HG03139 (cell line): ENCODE results near the gene PHF11.
A peak's percentile ranks its signal among the peaks of the same experiment; 100 is the strongest.
"Not testable (repeated sequence)": the region's sequence is repeated elsewhere in the genome, so short reads cannot be mapped to it uniquely, and the experiment has no call there.

Source experiments
- ATAC-seq: cut with Tn5 transposase; IDR thresholded peaks from one replicate; pipeline ENCODE4 v1.9.1; 2021; ENCODE audit not compliant: unreplicated experiment

Gene PHF11

GRCh38 chr13:49545661-49546060, 49.9 kb downstream of the PHF11 start:
- no peak for ATAC-seq

DNA sequence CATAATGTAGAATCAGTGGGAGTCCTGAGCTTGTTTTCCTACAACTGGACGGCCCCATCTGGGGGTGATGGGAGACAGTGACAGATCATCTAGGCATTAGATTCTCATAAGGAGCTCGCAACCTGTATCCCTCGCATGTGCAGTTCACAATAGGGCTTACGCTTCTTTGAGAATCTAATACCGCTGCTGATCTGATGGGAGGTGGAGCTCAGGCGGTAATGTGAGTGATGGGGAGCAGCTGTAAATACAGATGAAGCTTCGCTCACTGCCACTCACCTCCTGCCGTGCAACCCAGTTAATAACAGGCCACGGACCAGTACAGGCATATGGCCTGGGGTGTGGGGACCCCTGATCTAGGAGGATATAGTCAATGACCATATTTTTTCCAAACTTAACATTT, 50.8 kb downstream of the PHF11 start:
- ATAC-seq, result no peak

DNA sequence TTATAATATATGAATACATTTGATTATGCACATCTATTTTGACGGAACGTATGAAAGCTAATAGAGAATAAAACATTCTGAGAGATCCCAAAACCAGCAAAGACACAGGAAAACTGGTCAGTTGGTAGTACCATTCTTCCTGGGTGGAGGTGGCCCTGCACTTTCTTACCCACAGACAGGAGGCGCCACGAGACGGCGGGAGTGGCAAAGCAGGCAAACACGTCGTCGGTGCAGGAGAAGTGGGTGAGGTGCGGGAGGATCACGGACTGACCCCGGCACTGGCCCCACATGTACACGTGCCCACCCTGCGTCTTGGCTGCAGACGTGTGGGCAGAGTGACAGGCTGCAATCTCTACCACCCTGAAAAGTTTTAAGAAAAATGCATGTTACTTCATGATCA, 53.5 kb downstream of the PHF11 start:
- no peak for ATAC-seq

GRCh38 chr13:49550942-49551644, 55.3 kb downstream of the PHF11 start:
- no peak for ATAC-seq

- no peak for ATAC-seq
These were observed 58.1 kb downstream of the PHF11 start for GRCh38 chr13:49553888-49554287.

DNA sequence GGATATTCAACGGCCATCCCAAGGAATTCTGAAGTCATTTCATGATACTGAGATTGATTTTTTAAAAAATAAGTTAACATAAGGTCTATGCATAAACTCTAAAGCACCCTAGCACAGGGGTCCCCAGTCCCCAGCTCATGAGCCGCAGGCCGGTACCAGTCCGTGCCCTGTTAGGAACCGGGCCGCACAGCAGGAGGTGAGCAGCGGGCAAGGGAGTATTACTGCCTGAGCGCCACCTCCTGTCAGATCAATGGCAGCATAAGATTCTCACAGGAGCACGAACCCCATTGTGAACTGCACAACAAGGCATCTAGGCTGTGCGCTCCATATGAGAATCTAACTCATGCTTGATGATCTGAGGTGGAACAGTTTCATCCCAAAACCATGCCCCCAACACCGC, 58.6 kb downstream of the PHF11 start:
- no peak for ATAC-seq

DNA sequence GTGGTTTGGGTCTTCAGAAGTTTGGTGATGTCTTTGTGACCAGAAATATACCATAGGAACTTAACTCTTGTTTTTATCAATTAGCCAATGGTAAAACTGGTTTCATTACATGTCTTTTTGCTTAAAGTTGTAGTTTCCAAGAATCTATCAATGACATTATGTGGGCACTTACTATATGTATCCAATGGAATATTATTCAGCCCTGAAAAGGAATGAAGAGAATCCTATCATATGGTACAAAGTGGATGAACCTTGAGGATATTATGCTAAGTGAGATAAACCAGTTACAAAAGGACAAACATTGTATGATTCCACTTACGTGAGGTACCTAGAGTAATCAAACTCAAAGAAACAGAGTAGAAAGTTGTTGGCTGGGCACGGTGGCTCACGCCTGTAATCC, 63.3 kb downstream of the PHF11 start:
- no peak for ATAC-seq

DNA sequence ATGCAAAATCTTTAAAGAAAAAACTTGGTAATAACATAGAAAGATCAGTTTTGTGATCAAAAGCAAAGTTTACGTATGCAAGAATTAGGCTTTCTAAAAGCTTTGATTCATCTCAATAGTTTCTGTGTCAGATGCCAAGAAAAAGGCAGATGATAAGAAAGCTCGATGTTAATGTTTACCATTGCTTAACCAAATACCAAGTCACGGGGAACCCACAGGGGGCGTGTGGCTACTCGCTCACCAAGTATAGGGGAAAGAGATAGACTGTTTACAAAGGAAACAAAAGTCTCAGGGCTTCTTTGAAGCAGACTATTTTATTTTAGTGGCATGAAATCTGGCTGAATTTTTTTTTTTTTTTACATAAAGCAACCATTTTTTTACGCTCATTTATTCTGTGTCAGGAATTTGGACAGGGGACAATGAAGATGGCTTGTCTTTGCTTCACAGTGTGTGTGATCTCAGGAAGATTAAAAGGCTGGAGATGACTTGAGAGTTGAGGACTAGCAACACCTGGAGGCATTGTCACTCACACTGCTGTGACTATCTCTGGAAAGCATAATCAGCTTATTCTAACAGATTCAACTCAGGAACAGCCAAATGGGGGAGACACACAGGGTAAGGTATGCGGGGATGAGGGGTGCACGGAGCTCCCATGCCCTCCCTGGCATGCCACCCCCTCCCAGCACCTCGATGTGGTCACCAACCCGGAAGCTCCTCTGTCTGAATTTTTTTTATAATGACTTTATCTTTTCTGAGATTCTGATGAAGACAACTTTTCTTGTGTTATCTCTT, 64.7 kb downstream of the PHF11 start:
- ATAC-seq, result peak; percentile 56

GRCh38 chr13:49561062-49561410, 65.3 kb downstream of the PHF11 start:
- ATAC-seq, result no peak

DNA sequence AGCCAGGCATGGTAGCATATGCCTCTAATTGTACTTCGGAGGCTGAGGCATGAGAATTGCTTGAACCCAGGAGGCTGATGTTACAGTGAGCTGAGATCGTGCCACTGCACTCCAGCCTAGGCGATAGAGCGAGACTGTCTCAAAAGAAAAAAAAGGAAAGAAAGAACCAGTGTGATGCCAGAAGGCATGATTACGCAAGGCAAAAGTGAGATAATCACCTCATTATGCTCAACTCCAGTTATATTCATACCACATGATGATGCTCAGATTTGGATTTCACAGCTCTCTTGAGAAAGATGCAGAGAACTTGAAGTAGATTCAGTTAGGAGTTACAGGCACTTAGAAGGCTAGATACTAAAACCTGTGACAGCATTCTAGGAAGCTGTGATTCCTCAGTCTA, 67.8 kb downstream of the PHF11 start:
- ATAC-seq, result no peak

DNA sequence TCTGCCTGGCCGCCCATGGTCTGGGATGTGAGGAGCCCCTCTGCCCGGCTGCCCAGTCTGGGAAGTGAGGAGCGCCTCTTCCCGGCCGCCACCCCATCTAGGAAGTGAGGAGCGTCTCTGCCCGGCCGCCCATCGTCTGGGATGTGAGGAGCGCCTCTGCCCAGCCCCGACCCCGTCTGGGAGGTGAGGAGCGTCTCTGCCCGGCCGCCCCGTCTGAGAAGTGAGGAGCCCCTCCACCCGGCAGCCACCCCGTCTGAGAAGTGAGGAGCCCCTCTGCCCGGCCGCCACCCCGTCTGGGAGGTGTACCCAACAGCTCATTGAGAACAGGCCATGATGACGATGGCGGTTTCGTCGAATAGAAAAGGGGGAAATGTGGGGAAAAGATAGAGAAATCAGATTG, 69.7 kb downstream of the PHF11 start:
- not testable (repeated sequence) for ATAC-seq

- ATAC-seq, result no peak
These were observed 70.7 kb downstream of the PHF11 start for GRCh38 chr13:49566461-49566860.

DNA sequence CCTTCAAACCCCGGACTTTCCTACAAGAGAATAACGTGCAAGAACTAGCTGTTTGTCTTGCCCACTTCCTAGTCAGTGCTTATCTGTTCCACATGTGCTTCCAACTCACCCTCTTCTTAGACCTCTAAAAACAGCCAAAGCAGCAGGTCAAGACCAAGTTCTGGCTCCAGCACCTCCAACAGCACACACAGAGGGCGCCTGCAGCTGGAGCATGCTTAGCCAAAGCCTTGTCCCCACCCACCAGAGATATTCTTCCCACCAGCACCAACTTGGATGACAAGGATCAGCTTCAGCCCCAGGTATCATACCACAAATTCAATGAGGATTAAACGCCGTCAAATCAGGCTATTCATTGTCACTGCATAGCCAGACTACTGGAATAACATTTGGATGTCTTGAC, 71.7 kb downstream of the PHF11 start:
- ATAC-seq, result no peak

DNA sequence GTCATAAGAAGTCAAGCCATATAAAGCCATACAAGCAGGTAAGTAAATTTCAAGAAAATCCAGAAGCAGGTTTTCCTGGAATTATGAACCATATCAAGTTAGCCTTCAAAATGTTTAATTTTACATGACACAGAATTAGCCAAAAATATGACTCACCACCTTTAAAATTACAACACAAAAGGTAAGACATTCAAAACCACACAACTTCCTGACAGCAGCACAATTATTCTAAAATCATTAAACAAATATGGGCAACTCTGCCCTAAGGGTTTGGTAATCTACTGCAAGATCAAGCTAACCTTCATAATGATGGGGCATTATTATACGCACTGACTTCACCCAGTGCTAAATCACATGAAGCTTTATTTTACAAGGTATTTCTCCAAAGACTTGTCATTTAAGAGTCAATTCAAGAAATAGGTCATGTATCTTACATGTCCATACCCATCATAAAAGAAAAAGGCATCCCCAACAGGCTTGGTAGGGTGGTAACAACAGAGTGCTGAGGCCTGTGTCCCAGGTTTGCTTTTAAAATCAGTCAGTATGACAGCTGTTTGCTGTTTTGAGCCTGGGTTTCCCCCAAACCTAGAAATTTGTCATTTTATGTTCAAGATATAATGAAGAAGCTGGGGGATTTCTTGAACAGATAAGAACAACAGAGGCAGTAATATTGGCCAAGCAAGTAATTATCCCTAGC, 74.4 kb downstream of the PHF11 start:
- no peak for ATAC-seq

DNA sequence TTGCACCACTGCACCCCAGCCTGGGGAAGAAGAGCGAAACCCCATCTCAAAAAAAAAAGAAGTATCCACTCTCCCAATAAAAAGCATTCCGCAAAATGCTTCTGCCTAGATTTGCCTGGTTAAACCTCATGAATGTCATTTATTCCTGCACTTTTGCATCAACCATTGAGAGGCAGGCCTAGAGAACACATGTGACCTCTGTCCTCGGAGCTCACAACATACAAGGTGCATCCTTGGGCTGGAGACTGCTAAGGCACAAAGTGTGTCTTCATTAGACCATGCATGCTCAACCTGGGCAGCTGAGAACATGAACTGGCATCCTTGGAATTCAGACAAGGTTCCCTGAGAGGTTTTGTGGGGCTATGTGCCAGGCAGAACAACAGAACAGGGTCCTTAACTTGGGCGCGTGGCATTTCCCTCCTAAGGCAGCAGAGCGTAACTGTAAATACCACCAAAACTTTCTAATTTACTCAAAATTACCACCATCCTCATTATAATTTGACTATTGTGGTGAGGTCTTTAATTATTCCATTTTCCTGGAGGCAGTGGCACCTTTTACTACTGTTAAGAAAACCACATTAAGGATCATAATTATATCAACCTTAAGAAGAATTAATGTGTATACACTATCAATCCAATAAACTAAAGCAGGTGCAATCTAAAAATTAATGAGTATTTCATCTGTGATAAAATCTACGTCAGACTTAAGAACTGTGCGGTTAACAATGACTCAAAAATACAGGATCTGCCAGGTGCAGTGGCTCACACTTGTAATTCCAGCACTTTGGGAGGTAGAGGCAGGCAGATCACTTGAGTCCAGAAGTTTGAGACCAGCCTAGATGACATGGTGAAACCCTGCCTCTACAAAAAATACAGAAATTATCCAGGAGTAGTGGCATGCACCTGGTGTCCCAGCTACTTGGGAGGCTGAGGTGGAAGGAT, 75.8 kb downstream of the PHF11 start:
- ATAC-seq, result no peak
